ENCODE data around the gene TTR. TPM values are rescaled to one million over a fixed set of nuclear protein-coding genes. Genes with fewer than 3 reads are reported as not detected.

Gene TTR
- total RNA-seq, 2 donors from 2014 or later, result not detected

GRCh38 chr18:31590570-31590969 lies 1.1 kb upstream of the TTR start:
- Histone ChIP-seq H3K27me3 (no peaks in the 10 kb centered on the region), H3K4me1 (no peaks in the 10 kb centered on the region), H3K27ac (no peak overlapping the region), H3K4me3 (no peak overlapping the region), H3K36me3 (no peaks in the 10 kb centered on the region), H3K9me3 (peaks cover 0 to 4% of the 10 kb centered on the region in 2 donors)
- no peak for TF ChIP-seq CTCF (IDR thresholded peaks at IDR 0.05)
- DNase-seq (ENCODE audit: low spot score), result no peak

- no peak for TF ChIP-seq CTCF (IDR thresholded peaks at IDR 0.05)
- H3K27me3 ChIP-seq, result no peaks in the 10 kb centered on the region
- no peak overlapping the region for H3K4me3 ChIP-seq
- H3K36me3 ChIP-seq, result no peaks in the 10 kb centered on the region
- H3K9me3 ChIP-seq, result peaks cover 0 to 4% of the 10 kb centered on the region in 2 donors
- H3K27ac ChIP-seq, result no peak overlapping the region
- DNase-seq (ENCODE audit: low spot score), result no peak
- no peaks in the 10 kb centered on the region for H3K4me1 ChIP-seq
Measured at GRCh38 chr18:31591113-31591512, 564 bp upstream of the TTR start.

GRCh38 chr18:31592506-31593157 lies 955 bp downstream of the TTR start:
- Histone ChIP-seq H3K27ac (no peak overlapping the region), H3K4me1 (no peaks in the 10 kb centered on the region), H3K27me3 (no peaks in the 10 kb centered on the region), H3K4me3 (no peak overlapping the region), H3K36me3 (no peaks in the 10 kb centered on the region), H3K9me3 (peaks cover 0 to 4% of the 10 kb centered on the region in 2 donors)
- TF ChIP-seq CTCF (IDR thresholded peaks at IDR 0.05), result no peak
- DNase-seq (ENCODE audit: low spot score), result no peak

- TF ChIP-seq CTCF (IDR thresholded peaks at IDR 0.05), result no peak
Measured at GRCh38 chr18:31595121-31595771, 3.6 kb downstream of the TTR start.

GRCh38 chr18:31596081-31596872 lies 4.6 kb downstream of the TTR start:
- H3K36me3 ChIP-seq, result no peaks in the 10 kb centered on the region
- H3K4me1 ChIP-seq, result no peaks in the 10 kb centered on the region
- no peak overlapping the region for H3K27ac ChIP-seq
- no peaks in the 10 kb centered on the region for H3K27me3 ChIP-seq
- peaks cover 0 to 4% of the 10 kb centered on the region in 2 donors for H3K9me3 ChIP-seq
- DNase-seq (ENCODE audit: low spot score), result no peak
- no peak overlapping the region for H3K4me3 ChIP-seq
- no peak for TF ChIP-seq CTCF (IDR thresholded peaks at IDR 0.05)

More at GRCh38 chr18:31595121-31595771, 3.6 kb downstream of the TTR start:
- H3K27ac ChIP-seq, result no peak overlapping the region
- peaks cover 0 to 4% of the 10 kb centered on the region in 2 donors for H3K9me3 ChIP-seq
- H3K4me1 ChIP-seq, result no peaks in the 10 kb centered on the region
- no peaks in the 10 kb centered on the region for H3K36me3 ChIP-seq
- DNase-seq (ENCODE audit: low spot score), result no peak
- no peak overlapping the region for H3K4me3 ChIP-seq
- no peaks in the 10 kb centered on the region for H3K27me3 ChIP-seq
